PC-9 (cell line): ENCODE data around the gene KIF16B. TPM values are rescaled to one million over a fixed set of nuclear protein-coding genes. Genes with fewer than 3 reads are reported as not detected.

Experiments used
- BruUV-seq: library from RNA; stranded (reverse); fragments of 400-500 nt; replicated peaks from 2 replicates; lab custom pipeline; 2021; lab: Mats Ljungman, UMichigan
- CTCF ChIA-PET: fragments of 300-600 bp; sonication (Branson Sonifier 250); formaldehyde crosslinking; loops from one replicate; lab custom pipeline; 2022; ENCODE audit warnings: antibody characterized with exemption; lab: Charles Lee
- POLR2A ChIA-PET: fragments of 300-600 bp; sonication (Branson Sonifier 250); formaldehyde crosslinking; loops from one replicate; lab custom pipeline; 2022; ENCODE audit warnings: antibody characterized with exemption; ENCODE audit not compliant: unreplicated experiment; lab: Charles Lee
- DNase-seq, 2 experiments: peaks; one replicate each; pipeline versions ENCODE4 v3.0.0 to v3.0.0-alpha.2; 2015 to 2022; ENCODE audit warnings: mixed read lengths in 1 of 2
- H2AFZ ChIP-seq: fragments of 200-600 bp; sonication (generic); 2 replicates; pipeline ENCODE4 v1.8.1; 2017; ENCODE audit warnings: antibody characterized with exemption
- H3F3A ChIP-seq: fragments of 200-600 bp; sonication (generic); 2 replicates; pipeline ENCODE4 v1.8.1; 2017; ENCODE audit warnings: antibody characterized with exemption, mild to moderate bottlenecking, low read depth; ENCODE audit not compliant: insufficient read depth
- H3K27ac ChIP-seq: fragments of 200-600 bp; sonication (generic); 2 replicates; pipeline ENCODE4 v1.6.1; 2016; ENCODE audit warnings: mixed run types
- H3K27me3 ChIP-seq: fragments of 200-600 bp; sonication (generic); 2 replicates; pipeline ENCODE4 v1.6.1; 2016; ENCODE audit warnings: low read depth, mixed run types; ENCODE audit not compliant: insufficient read depth
- H3K36me3 ChIP-seq: fragments of 200-600 bp; sonication (generic); 2 replicates; pipeline ENCODE4 v1.6.1; 2016; ENCODE audit warnings: low read depth, mixed run types
- H3K4me1 ChIP-seq: fragments of 200-600 bp; sonication (generic); replicated peaks from 2 replicates; pipeline ENCODE4 v1.6.1; 2016; ENCODE audit warnings: mixed run types; ENCODE audit not compliant: insufficient read depth
- H3K4me2 ChIP-seq: fragments of 200-600 bp; sonication (generic); 2 replicates; pipeline ENCODE4 v1.6.1; 2017; ENCODE audit warnings: mixed run types
- H3K4me3 ChIP-seq: fragments of 200-600 bp; sonication (generic); 2 replicates; pipeline ENCODE4 v1.6.1; 2016; ENCODE audit warnings: mixed run types
- H3K79me2 ChIP-seq: fragments of 200-600 bp; sonication (generic); 2 replicates; pipeline ENCODE4 v1.6.1; 2017; ENCODE audit warnings: low read depth, mixed run types
- H3K9me2 ChIP-seq: fragments of 200-600 bp; sonication (generic); 2 replicates; pipeline ENCODE4 v1.8.1; 2017; ENCODE audit warnings: mild to moderate bottlenecking; ENCODE audit not compliant: insufficient read depth
- H3K9me3 ChIP-seq: fragments of 200-600 bp; sonication (generic); 2 replicates; pipeline ENCODE4 v1.8.1; 2016; ENCODE audit warnings: low read depth; ENCODE audit not compliant: insufficient read depth
- H4K20me1 ChIP-seq: fragments of 200-600 bp; sonication (generic); 2 replicates; pipeline ENCODE4 v1.8.1; 2017; ENCODE audit not compliant: insufficient read depth
- EZH2 ChIP-seq: fragments of 200-600 bp; sonication (generic); IDR thresholded peaks from 2 replicates; pipeline ENCODE4 v1.8.0; 2017; ENCODE audit warnings: antibody characterized with exemption, low read depth
- intact Hi-C: fragments of 100-400 bp; cut with micrococcal nuclease; formaldehyde crosslinking; loops from one replicate; pipeline ENCODE4 v1.10.0; 2022; ENCODE audit not compliant: unreplicated experiment
- total RNA-seq: library from RNA; stranded (reverse); gene quantifications from 2 replicates; pipeline ENCODE4 v1.2.3, GENCODE V29; 2021
- TF ChIP-seq, protein P1 (sequence below): fragments of 200-600 bp; sonication (generic); conservative IDR thresholded peaks from 2 replicates; pipeline ENCODE4 v1.6.1; 2017; ENCODE audit warnings: mixed run types, antibody characterized with exemption, mild to moderate bottlenecking, moderate library complexity

Gene KIF16B
- total RNA-seq, 1 experiment from 2014 or later: 17.6 TPM

DNA sequence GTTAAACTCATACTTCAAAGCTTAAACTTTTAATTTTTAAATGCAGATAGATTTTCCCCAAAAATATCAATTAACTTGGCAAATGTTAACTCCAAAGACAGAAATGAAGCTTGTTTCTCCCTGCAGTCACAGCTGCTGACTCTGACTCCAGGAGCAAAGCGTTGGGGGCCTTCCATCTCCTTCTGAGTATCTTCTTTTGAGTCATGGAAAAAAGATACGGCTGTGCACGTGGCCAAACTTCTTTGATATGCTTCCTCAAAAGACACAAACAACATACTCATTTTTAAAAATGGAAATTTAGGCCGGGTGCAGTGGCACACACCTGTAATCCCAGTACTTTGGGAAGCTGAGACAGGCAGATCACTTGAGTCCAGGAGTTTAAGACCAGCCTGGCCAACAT lies 28.3 kb downstream of the KIF16B start:
- no peak overlapping the region for H2AFZ ChIP-seq
- no TSS peak for BruUV-seq
- H4K20me1 ChIP-seq: 0 out of 2 replicates have a peak, but pooled peaks cover 5% of the 10 kb centered on the region
- intact Hi-C loops: no loop called here
- POLR2A ChIA-PET: no interaction called here
- H3K4me2 ChIP-seq: no peak overlapping the region
- TF ChIP-seq, protein P1, sequence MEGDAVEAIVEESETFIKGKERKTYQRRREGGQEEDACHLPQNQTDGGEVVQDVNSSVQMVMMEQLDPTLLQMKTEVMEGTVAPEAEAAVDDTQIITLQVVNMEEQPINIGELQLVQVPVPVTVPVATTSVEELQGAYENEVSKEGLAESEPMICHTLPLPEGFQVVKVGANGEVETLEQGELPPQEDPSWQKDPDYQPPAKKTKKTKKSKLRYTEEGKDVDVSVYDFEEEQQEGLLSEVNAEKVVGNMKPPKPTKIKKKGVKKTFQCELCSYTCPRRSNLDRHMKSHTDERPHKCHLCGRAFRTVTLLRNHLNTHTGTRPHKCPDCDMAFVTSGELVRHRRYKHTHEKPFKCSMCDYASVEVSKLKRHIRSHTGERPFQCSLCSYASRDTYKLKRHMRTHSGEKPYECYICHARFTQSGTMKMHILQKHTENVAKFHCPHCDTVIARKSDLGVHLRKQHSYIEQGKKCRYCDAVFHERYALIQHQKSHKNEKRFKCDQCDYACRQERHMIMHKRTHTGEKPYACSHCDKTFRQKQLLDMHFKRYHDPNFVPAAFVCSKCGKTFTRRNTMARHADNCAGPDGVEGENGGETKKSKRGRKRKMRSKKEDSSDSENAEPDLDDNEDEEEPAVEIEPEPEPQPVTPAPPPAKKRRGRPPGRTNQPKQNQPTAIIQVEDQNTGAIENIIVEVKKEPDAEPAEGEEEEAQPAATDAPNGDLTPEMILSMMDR: no peak
- no peak for TF ChIP-seq EZH2
- H3F3A ChIP-seq: no peaks in the 10 kb centered on the region
- no peaks in the 10 kb centered on the region for H3K9me3 ChIP-seq
- no peaks in the 10 kb centered on the region for H3K27me3 ChIP-seq
- H3K9me2 ChIP-seq: no peaks in the 10 kb centered on the region
- H3K27ac ChIP-seq: no peak overlapping the region
- H3K4me3 ChIP-seq: no peak overlapping the region
- H3K79me2 ChIP-seq: no peaks in the 10 kb centered on the region
- no peaks in the 10 kb centered on the region for H3K36me3 ChIP-seq
- DNase-seq: no peak
- CTCF ChIA-PET: no interaction called here
- no peaks in the 10 kb centered on the region for H3K4me1 ChIP-seq

GRCh38 chr20:16542477-16542876 lies 30.8 kb downstream of the KIF16B start:
- CTCF ChIA-PET: no interaction called here

GRCh38 chr20:16541878-16542277 lies 31.4 kb downstream of the KIF16B start:
- no peaks in the 10 kb centered on the region for H3K36me3 ChIP-seq
- no peaks in the 10 kb centered on the region for H3F3A ChIP-seq
- no peak for DNase-seq
- no peak overlapping the region for H3K4me2 ChIP-seq
- ChIA-PET POLR2A (no interaction called here), CTCF (no interaction called here)
- no peaks in the 10 kb centered on the region for H4K20me1 ChIP-seq
- H3K4me1 ChIP-seq: 0 out of 2 replicates have a peak, but pooled peaks cover 7% of the 10 kb centered on the region
- H3K79me2 ChIP-seq: no peaks in the 10 kb centered on the region
- H3K9me3 ChIP-seq: no peaks in the 10 kb centered on the region
- H3K4me3 ChIP-seq: no peak overlapping the region
- H3K27ac ChIP-seq: no peak overlapping the region
- H2AFZ ChIP-seq: no peak overlapping the region
- no TSS peak for BruUV-seq
- no peaks in the 10 kb centered on the region for H3K27me3 ChIP-seq
- intact Hi-C loops: no loop called here
- no peaks in the 10 kb centered on the region for H3K9me2 ChIP-seq
- TF ChIP-seq, protein P1: no peak
- TF ChIP-seq EZH2: no peak

More at GRCh38 chr20:16542477-16542876, 30.8 kb downstream of the KIF16B start:
- Histone ChIP-seq H3K9me3 (no peaks in the 10 kb centered on the region), H3K4me1 (0 out of 2 replicates have a peak, but pooled peaks cover 7% of the 10 kb centered on the region), H3K79me2 (no peaks in the 10 kb centered on the region), H3K9me2 (no peaks in the 10 kb centered on the region), H3K27me3 (no peaks in the 10 kb centered on the region), H3K4me2 (no peak overlapping the region), H3K4me3 (no peak overlapping the region), H3K36me3 (no peaks in the 10 kb centered on the region), H3F3A (no peaks in the 10 kb centered on the region), H4K20me1 (no peaks in the 10 kb centered on the region), H3K27ac (no peak overlapping the region), H2AFZ (no peak overlapping the region)
- intact Hi-C loops: no loop called here
- BruUV-seq: no TSS peak
- DNase-seq: no peak
- POLR2A ChIA-PET: no interaction called here
- no peak for TF ChIP-seq EZH2
- TF ChIP-seq, protein P1: no peak
